WI38 (cell line): Measurements from ENCODE around the gene DCC.

Source experiments
- H3K4me3 ChIP-seq: 2 replicates; pipeline ENCODE4 v1.5.1; 2011; ENCODE audit warnings: low read depth, mild to moderate bottlenecking, control low read depth, low read length
- TF ChIP-seq, protein P1 (sequence below): IDR thresholded peaks from 2 replicates; pipeline ENCODE4 v1.5.1; 2012; ENCODE audit warnings: low read depth, mild to moderate bottlenecking, control low read depth, low read length

The DCC gene

DNA sequence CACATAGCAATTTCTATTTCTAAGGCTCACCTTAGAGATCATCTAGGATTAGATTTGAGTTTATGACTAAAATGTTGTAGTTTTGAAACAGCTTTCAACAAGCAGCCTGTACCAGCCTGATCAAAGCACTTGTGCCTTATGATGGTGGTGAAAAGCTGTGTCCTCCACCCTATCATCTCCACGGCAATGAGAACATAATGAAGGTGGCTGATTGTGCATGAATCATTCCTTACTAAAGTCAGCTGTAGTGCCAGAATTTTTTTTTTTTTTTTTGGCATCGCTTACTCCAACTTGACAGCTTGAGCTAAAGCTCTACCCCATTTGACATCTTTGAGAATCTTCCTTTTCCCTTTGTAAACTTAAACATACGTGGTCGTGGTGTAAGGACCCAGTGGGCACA, 86.0 kb downstream of the DCC start:
- TF ChIP-seq, protein P1, sequence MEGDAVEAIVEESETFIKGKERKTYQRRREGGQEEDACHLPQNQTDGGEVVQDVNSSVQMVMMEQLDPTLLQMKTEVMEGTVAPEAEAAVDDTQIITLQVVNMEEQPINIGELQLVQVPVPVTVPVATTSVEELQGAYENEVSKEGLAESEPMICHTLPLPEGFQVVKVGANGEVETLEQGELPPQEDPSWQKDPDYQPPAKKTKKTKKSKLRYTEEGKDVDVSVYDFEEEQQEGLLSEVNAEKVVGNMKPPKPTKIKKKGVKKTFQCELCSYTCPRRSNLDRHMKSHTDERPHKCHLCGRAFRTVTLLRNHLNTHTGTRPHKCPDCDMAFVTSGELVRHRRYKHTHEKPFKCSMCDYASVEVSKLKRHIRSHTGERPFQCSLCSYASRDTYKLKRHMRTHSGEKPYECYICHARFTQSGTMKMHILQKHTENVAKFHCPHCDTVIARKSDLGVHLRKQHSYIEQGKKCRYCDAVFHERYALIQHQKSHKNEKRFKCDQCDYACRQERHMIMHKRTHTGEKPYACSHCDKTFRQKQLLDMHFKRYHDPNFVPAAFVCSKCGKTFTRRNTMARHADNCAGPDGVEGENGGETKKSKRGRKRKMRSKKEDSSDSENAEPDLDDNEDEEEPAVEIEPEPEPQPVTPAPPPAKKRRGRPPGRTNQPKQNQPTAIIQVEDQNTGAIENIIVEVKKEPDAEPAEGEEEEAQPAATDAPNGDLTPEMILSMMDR, result no peak
- no peak overlapping the region for H3K4me3 ChIP-seq

DNA sequence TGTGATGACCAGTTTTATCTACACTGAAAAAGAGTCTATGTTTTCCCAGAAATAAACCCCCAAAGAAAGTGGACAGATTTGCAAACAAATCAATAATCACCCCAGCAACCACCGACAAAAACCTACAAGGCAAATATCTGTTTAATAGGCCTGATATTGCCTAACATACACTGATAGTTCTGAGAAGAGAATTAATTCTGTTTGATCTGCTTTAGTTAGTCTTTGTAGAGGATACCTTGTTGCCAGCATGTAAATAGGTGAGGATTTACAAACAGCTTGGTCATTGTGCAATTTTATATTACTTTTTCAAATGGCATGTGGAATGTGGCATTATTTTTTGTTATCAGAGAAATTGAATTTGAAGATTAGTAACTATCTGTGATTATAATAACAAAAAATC, 86.5 kb downstream of the DCC start:
- no peak overlapping the region for H3K4me3 ChIP-seq
- TF ChIP-seq, protein P1, result no peak

DNA sequence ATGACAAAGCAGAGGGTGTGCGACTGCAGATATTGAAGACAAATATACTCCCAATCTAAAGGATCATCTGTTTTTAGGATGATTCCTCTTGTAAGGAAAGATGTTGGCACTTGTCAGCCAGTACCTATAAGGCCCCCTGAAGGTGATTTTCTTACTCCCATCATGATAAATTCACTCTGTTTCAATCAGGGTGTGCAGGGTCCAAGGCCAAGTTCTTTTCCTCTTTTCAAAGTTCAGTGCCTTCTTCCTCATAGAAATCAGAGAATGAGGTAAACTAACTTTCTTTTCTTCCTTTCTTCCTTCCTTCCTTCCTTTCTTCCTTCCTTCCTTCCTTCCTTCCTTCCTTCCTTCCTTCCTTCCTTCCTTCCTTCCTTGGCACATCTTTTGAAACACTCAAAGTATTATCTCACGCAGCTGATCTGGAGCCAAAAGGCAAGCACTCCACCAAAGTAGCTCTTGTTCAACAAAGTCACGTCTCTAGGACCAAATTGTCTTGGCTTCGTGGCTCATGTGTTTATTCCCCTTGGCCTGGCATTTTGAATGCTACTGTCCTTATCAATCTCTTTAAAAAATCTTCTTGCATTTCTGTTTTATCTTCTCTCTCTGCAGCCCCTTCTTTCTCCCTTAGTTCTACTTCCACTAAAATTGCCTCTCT, 87.7 kb downstream of the DCC start:
- TF ChIP-seq, protein P1, result no peak

DNA sequence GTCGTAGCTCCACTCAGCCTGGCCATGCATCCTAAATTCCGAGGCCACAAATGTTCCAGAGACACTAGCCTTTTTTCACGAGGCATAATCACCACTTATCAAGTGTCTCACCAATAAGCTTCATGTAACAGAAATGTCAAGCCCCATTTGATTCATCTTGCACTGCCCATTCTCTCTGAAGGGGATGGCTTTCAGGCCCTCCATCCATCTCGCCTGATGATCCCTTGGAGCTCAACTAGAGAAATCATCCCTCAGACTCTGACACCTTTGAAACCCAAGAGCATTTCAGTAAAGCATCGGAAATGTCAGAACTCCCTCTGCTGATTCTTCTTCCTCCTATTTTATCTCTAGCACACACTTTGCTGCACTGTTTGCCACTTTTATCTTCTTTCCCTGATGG, 91.7 kb downstream of the DCC start:
- TF ChIP-seq, protein P1, result no peak

More for the DNA sequence above, 87.7 kb downstream of the DCC start:
- no peak overlapping the region for H3K4me3 ChIP-seq

DNA sequence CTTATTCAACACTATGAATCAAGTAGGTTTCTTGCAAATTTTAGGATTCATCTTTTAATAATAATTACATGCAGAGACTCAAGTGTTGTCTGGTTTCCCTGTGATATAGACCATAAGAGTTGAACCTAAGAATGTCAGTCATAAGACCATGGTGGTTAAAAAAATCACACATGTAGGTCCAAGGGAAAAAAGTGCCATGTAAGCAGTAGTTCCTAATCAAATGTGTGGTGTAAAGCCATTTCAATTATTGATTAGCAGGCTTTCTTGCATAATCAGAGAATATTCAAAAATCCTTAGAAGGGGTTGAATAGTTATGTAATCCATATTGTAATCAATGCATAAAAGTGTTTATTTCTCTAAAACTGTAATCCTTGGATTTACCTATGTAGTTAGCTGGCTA, 93.8 kb downstream of the DCC start:
- TF ChIP-seq, protein P1, result no peak
- no peak overlapping the region for H3K4me3 ChIP-seq

More for the DNA sequence above, 91.7 kb downstream of the DCC start:
- no peak overlapping the region for H3K4me3 ChIP-seq

DNA sequence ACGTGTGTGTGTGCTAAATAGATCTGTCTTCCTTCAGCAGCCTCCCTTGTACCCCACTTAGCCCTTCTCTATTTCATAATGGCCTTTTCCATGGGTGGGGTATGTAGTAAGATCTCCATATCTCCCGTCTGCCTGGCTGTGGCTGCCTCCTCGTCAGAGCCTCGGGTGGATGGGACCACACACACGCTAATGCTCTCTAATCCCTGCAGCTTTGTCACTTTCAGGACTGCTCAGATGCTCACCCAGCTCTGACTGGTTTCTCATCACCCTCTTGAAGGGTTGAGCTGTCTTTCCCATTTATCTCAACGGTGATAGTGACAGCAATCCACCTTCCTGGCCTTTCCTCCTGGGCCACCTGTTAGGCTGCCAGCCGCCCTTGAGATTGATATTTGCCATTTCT, 95.3 kb downstream of the DCC start:
- TF ChIP-seq, protein P1, result no peak
- no peak overlapping the region for H3K4me3 ChIP-seq

DNA sequence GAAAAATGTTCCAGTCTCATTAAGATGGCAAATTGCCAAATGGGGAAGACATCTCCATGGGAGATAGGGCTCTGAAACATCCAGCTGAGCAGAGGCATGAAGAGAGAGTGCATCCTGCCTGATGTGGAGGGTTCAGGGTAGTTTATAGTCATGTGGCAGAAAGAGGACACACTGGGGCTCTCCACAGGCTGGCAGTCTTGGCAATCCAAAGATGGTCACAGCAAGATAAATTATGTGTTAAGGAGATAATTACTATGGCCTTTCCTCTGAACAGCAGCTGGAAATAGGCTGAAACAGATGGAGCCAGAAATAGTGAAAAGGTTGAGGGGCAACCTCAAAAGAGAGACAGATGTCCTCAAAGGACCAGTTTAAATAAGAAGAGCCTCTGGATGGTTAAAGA, 97.2 kb downstream of the DCC start:
- H3K4me3 ChIP-seq, result no peak overlapping the region
- TF ChIP-seq, protein P1, result no peak
